Tibial nerve (tissue), 4 donors: ENCODE data around the gene GLT8D1.

ENCODE experiments used
- CTCF ChIP-seq, 5 experiments: fragments of 200-600 bp in 3 of 5; fragments of 450-650 bp in 2 of 5; sonication (generic) in 3 of 5; IDR thresholded peaks; one replicate each; pipeline ENCODE4 v1.5.1; 2016 to 2019; ENCODE audit warnings: antibody characterized with exemption in 5 of 5, mild to moderate bottlenecking in 3 of 5, moderate library complexity in 2 of 5
- EP300 ChIP-seq, 2 donors: sonication (generic); formaldehyde crosslinking; IDR thresholded peaks; one replicate each; pipeline ENCODE4 v1.6.1; 2017; ENCODE audit warnings: antibody characterized with exemption in 2 of 2, mild to moderate bottlenecking in 1 of 2
- POLR2A ChIP-seq, 2 donors: fragments of 450-650 bp; IDR thresholded peaks; one replicate each; pipeline ENCODE4 v1.6.1; 2017; ENCODE audit warnings: antibody characterized with exemption in 2 of 2, mild to moderate bottlenecking in 2 of 2, moderate library complexity in 2 of 2

GRCh38 chr3:52731590-52731989 is 26.0 kb upstream of the GLT8D1 start:
- no peak for TF ChIP-seq CTCF (IDR thresholded peaks at IDR 0.05)
- TF ChIP-seq POLR2A (IDR thresholded peaks at IDR 0.05): no peak
- no peak for TF ChIP-seq EP300 (IDR thresholded peaks at IDR 0.05)
